ENCODE measurements around the gene KDM6A.

DNA sequence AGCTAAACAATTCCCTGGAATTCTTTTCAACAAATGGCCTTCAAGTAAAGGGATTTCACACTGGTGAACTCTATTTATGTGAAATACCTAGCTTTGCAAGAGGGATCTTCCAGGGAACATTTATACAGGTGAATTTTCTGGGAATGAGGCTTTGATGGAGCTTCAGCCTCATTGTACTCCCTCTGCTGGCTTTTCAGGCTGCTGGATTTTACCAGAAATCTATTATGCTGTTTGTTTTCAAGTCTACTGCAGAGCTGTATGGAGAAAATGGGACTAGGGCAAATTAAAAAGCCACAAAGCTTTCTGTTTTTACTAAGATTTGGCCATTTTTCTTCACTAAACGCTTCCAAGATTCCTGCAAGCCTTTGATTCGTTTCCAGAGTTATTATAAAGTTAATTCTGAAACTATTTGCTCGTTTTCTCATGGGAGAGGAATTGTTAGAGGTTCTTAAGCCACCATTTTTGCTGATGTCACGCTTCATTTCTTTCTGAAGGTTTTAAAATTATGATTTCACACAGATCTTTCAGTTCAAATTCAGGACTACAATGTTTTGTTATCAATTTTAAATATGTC, 31.6 kb downstream of the KDM6A start:
- TF ChIP-seq, protein P1, sequence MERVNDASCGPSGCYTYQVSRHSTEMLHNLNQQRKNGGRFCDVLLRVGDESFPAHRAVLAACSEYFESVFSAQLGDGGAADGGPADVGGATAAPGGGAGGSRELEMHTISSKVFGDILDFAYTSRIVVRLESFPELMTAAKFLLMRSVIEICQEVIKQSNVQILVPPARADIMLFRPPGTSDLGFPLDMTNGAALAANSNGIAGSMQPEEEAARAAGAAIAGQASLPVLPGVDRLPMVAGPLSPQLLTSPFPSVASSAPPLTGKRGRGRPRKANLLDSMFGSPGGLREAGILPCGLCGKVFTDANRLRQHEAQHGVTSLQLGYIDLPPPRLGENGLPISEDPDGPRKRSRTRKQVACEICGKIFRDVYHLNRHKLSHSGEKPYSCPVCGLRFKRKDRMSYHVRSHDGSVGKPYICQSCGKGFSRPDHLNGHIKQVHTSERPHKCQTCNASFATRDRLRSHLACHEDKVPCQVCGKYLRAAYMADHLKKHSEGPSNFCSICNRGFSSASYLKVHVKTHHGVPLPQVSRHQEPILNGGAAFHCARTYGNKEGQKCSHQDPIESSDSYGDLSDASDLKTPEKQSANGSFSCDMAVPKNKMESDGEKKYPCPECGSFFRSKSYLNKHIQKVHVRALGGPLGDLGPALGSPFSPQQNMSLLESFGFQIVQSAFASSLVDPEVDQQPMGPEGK (CRISPR knock-in tag; IDR thresholded peaks at IDR 0.05; ENCODE audit: borderline replicate concordance): no peak
- TF ChIP-seq BACH2 (CRISPR knock-in tag; IDR thresholded peaks at IDR 0.05; ENCODE audit: borderline replicate concordance) (no peak), ZC3H10 (CRISPR knock-in tag; IDR thresholded peaks at IDR 0.05) (no peak)

Data from SK-N-SH treated with all-trans-retinoic acid at 6 μM for 48 hours (cell line).